HEK293 (cell line): ENCODE data around the gene RELT.
A peak's percentile ranks its signal among the peaks of the same experiment; 100 is the strongest.

ENCODE experiments used
- CTCF ChIA-PET: fragments of 350-600 bp; formaldehyde crosslinking; extraction: SDS; loops from one replicate; lab custom pipeline; 2021; ENCODE audit warnings: antibody characterized with exemption; lab: Yijun Ruan, JAX
- POLR2A ChIA-PET: fragments of 300-600 bp; formaldehyde crosslinking; extraction: SDS; loops from one replicate; lab custom pipeline; 2020; ENCODE audit warnings: antibody characterized with exemption, inconsistent platforms; lab: Yijun Ruan, JAX
- H3K27ac ChIP-seq: fragments of 200-500 bp; sonication (Bioruptor generic); 2 replicates; pipeline ENCODE4 v1.5.1; 2014; ENCODE audit warnings: low read depth, low read length, control low read depth, inconsistent platforms; ENCODE audit errors: extremely low read depth
- H3K36me3 ChIP-seq, 2 experiments: fragments of 200-500 bp in 1 of 2; sonication (Bioruptor generic) in 1 of 2; 1 replicate in 1 of 2; 2 replicates in 1 of 2; pipeline ENCODE4 v1.5.1; 2014 to 2017; ENCODE audit warnings: inconsistent platforms in 2 of 2, low read length in 2 of 2; ENCODE audit not compliant: control insufficient read depth in 2 of 2, insufficient read depth in 1 of 2
- H3K4me1 ChIP-seq: fragments of 200-500 bp; sonication (Bioruptor generic); 2 replicates; pipeline ENCODE4 v1.5.1; 2014; ENCODE audit warnings: mild to moderate bottlenecking, low read length, inconsistent platforms; ENCODE audit not compliant: control insufficient read depth, insufficient read depth
- H3K4me3 ChIP-seq: 2 replicates; pipeline ENCODE4 v1.5.1; 2011; ENCODE audit warnings: low read depth, mild to moderate bottlenecking, control low read depth, low read length, moderate library complexity
- H3K9me3 ChIP-seq: fragments of 200-500 bp; sonication (Bioruptor generic); 2 replicates; pipeline ENCODE4 v1.5.1; 2014; ENCODE audit warnings: low read depth, low read length, inconsistent platforms; ENCODE audit not compliant: control insufficient read depth, insufficient read depth
- KLF8 ChIP-seq: fragments of 450-650 bp; formaldehyde crosslinking; IDR thresholded peaks from 2 replicates; pipeline ENCODE4 v1.5.1; 2016; ENCODE audit warnings: missing biosample characterization, missing genetic modification characterization
- SCRT1 ChIP-seq: fragments of 450-650 bp; formaldehyde crosslinking; IDR thresholded peaks from 2 replicates; pipeline ENCODE4 v1.5.1; 2016; ENCODE audit warnings: missing biosample characterization, missing genetic modification characterization, borderline replicate concordance
- TSHZ1 ChIP-seq: fragments of 450-650 bp; formaldehyde crosslinking; IDR thresholded peaks from 2 replicates; pipeline ENCODE4 v1.5.1; 2016; ENCODE audit warnings: missing biosample characterization, missing genetic modification characterization, borderline replicate concordance
- YY1 ChIP-seq: fragments of 450-650 bp; formaldehyde crosslinking; IDR thresholded peaks from 2 replicates; pipeline ENCODE4 v1.5.1; 2018; ENCODE audit warnings: missing biosample characterization, missing genetic modification characterization
- ZFP37 ChIP-seq: fragments of 450-650 bp; formaldehyde crosslinking; IDR thresholded peaks from 2 replicates; pipeline ENCODE4 v1.5.1; 2016; ENCODE audit warnings: missing biosample characterization, missing genetic modification characterization
- ZFP69B ChIP-seq: fragments of 450-650 bp; formaldehyde crosslinking; IDR thresholded peaks from 2 replicates; pipeline ENCODE4 v1.5.1; 2016; ENCODE audit warnings: missing biosample characterization, missing genetic modification characterization
- ZNF112 ChIP-seq: fragments of 450-650 bp; formaldehyde crosslinking; IDR thresholded peaks from 2 replicates; pipeline ENCODE4 v1.5.0; 2017; ENCODE audit warnings: missing biosample characterization, missing genetic modification characterization
- ZNF133 ChIP-seq: fragments of 450-650 bp; formaldehyde crosslinking; IDR thresholded peaks from 2 replicates; pipeline ENCODE4 v1.5.1; 2016; ENCODE audit warnings: missing biosample characterization, missing genetic modification characterization
- ZNF19 ChIP-seq: fragments of 450-650 bp; formaldehyde crosslinking; IDR thresholded peaks from 2 replicates; pipeline ENCODE4; 2016; ENCODE audit warnings: missing biosample characterization, missing genetic modification characterization, low read depth
- ZNF214 ChIP-seq: fragments of 450-650 bp; formaldehyde crosslinking; IDR thresholded peaks from 2 replicates; pipeline ENCODE4 v1.5.1; 2017; ENCODE audit warnings: missing biosample characterization, mild to moderate bottlenecking, missing genetic modification characterization, borderline replicate concordance
- ZNF24 ChIP-seq: fragments of 450-650 bp; formaldehyde crosslinking; IDR thresholded peaks from 2 replicates; pipeline ENCODE4 v1.5.1; 2016; ENCODE audit warnings: missing biosample characterization, missing genetic modification characterization
- ZNF302 ChIP-seq: fragments of 450-650 bp; formaldehyde crosslinking; IDR thresholded peaks from 2 replicates; pipeline ENCODE4 v1.5.1; 2016; ENCODE audit warnings: missing biosample characterization, missing genetic modification characterization, low read depth
- ZNF362 ChIP-seq: fragments of 450-650 bp; formaldehyde crosslinking; IDR thresholded peaks from 2 replicates; pipeline ENCODE4 v1.5.1; 2016; ENCODE audit warnings: missing biosample characterization, missing genetic modification characterization
- ZNF48 ChIP-seq: fragments of 450-650 bp; formaldehyde crosslinking; IDR thresholded peaks from 2 replicates; pipeline ENCODE4 v1.5.1; 2016; ENCODE audit warnings: missing biosample characterization, missing genetic modification characterization
- ZNF548 ChIP-seq: fragments of 450-650 bp; formaldehyde crosslinking; IDR thresholded peaks from 2 replicates; pipeline ENCODE4 v1.5.1; 2016; ENCODE audit warnings: missing biosample characterization, missing genetic modification characterization
- ZNF639 ChIP-seq: fragments of 450-650 bp; formaldehyde crosslinking; IDR thresholded peaks from 2 replicates; pipeline ENCODE4 v1.5.1; 2016; ENCODE audit warnings: missing biosample characterization, missing genetic modification characterization
- ZNF654 ChIP-seq: fragments of 450-650 bp; formaldehyde crosslinking; IDR thresholded peaks from 2 replicates; pipeline ENCODE4 v1.5.1; 2016; ENCODE audit warnings: low read depth, missing biosample characterization, missing genetic modification characterization
- ZNF664 ChIP-seq: fragments of 450-650 bp; formaldehyde crosslinking; IDR thresholded peaks from 2 replicates; pipeline ENCODE4 v1.5.1; 2016; ENCODE audit warnings: missing biosample characterization, missing genetic modification characterization
- ZNF670 ChIP-seq: fragments of 450-650 bp; formaldehyde crosslinking; IDR thresholded peaks from 2 replicates; pipeline ENCODE4 v1.5.1; 2016; ENCODE audit warnings: missing biosample characterization, missing genetic modification characterization, low read depth
- ZNF830 ChIP-seq: fragments of 450-650 bp; IDR thresholded peaks from 2 replicates; pipeline ENCODE4 v1.5.0; 2018; ENCODE audit warnings: missing biosample characterization, missing genetic modification characterization, low read depth, mild to moderate bottlenecking, moderate library complexity
- ZXDB ChIP-seq: fragments of 450-650 bp; formaldehyde crosslinking; IDR thresholded peaks from 2 replicates; pipeline ENCODE4 v1.5.1; 2016; ENCODE audit warnings: missing biosample characterization, missing genetic modification characterization

RELT gene

GRCh38 chr11:73335204-73335923 lies 40.8 kb upstream of the RELT start (continued):
- peak; percentile 76 for TF ChIP-seq ZNF654
- no peak for TF ChIP-seq TSHZ1
- TF ChIP-seq ZNF112: no peak

GRCh38 chr11:73337846-73338245 lies 38.4 kb upstream of the RELT start:
- no peak overlapping the region for H3K27ac ChIP-seq
- H3K9me3 ChIP-seq: no peaks in the 10 kb centered on the region
- ChIA-PET CTCF (interaction anchor here (0.5 to 7.5 kb wide), 6 partner anchors 12 to 593 kb away, joined by 3 to 185 read pairs (median 6); partner anchors contain the start of gene ARHGEF17), POLR2A (interaction anchor here (0.7 to 0.8 kb wide), 2 partner anchors 20 to 30 kb away, joined by 3 read pairs; partner anchors contain the start of gene ARHGEF17)
- TF ChIP-seq ZFP69B (tag by site-specific recombination): no peak
- no peak for TF ChIP-seq SCRT1 (tag by site-specific recombination)
- TF ChIP-seq ZXDB (tag by site-specific recombination): no peak
- TF ChIP-seq ZNF133 (tag by site-specific recombination): no peak
- no peak for TF ChIP-seq ZNF214
- TF ChIP-seq ZNF19: no peak
- no peak for TF ChIP-seq ZNF670 (tag by site-specific recombination)
- TF ChIP-seq ZFP37 (tag by site-specific recombination): no peak
- no peak for TF ChIP-seq ZNF362 (tag by site-specific recombination)
- no peak for TF ChIP-seq ZNF548
- no peak overlapping the region for H3K4me3 ChIP-seq
- peaks cover 4% of the 10 kb centered on the region; the same call in 1 of the 2 replicates for H3K4me1 ChIP-seq
- H3K36me3 ChIP-seq: no peaks in the 10 kb centered on the region

- CTCF ChIA-PET: interaction anchor here (0.5 to 7.5 kb wide), 5 partner anchors 12 to 377 kb away, joined by 3 to 185 read pairs (median 6); partner anchors contain the start of gene ARHGEF17
- POLR2A ChIA-PET: no interaction called here
- Histone ChIP-seq H3K27ac (no peak overlapping the region), H3K4me1 (peaks cover 4% of the 10 kb centered on the region; the same call in 1 of the 2 replicates), H3K4me3 (no peak overlapping the region), H3K9me3 (no peaks in the 10 kb centered on the region), H3K36me3 (no peaks in the 10 kb centered on the region)
- TF ChIP-seq ZNF24 (tag by site-specific recombination) (no peak), KLF8 (tag by site-specific recombination) (no peak), YY1 (tag by site-specific recombination) (no peak), ZNF639 (tag by site-specific recombination) (no peak), ZNF48 (tag by site-specific recombination) (no peak), ZNF830 (no peak), ZNF302 (tag by site-specific recombination) (no peak), ZNF133 (tag by site-specific recombination) (no peak), ZNF664 (tag by site-specific recombination) (no peak)
These were observed 37.9 kb upstream of the RELT start for GRCh38 chr11:73338279-73338678.
